Smooth muscle cell (in vitro differentiated cells): ENCODE results near the gene ZMAT1. TPM values are rescaled to one million over a fixed set of nuclear protein-coding genes. Genes with fewer than 3 reads are reported as not detected.

ENCODE experiments used
- DNase-seq: peaks from one replicate; lab custom pipeline; 2025; ENCODE audit not compliant: unreplicated experiment; lab: John Stamatoyannopoulos, UW
- H2AFZ ChIP-seq: fragments of 200-600 bp; sonication (generic); 2 replicates; pipeline ENCODE4 v1.6.0; 2016; ENCODE audit warnings: antibody characterized with exemption, low read depth, mild to moderate bottlenecking
- H3F3A ChIP-seq: fragments of 200-600 bp; sonication (generic); 2 replicates; pipeline ENCODE4 v1.6.0; 2017; ENCODE audit warnings: antibody characterized with exemption, low read depth
- H3K27ac ChIP-seq: fragments of 200-600 bp; sonication (generic); 2 replicates; pipeline ENCODE4 v1.5.1; 2016; ENCODE audit warnings: low read depth, mild to moderate bottlenecking
- H3K27me3 ChIP-seq: fragments of 200-600 bp; sonication (generic); 2 replicates; pipeline ENCODE4 v1.6.1; 2016; ENCODE audit warnings: low read depth, mild to moderate bottlenecking
- H3K36me3 ChIP-seq: fragments of 200-600 bp; sonication (generic); 2 replicates; pipeline ENCODE4 v1.5.1; 2016; ENCODE audit warnings: low read depth
- H3K4me1 ChIP-seq: fragments of 200-600 bp; sonication (generic); 2 replicates; pipeline ENCODE4 v1.5.1; 2016; ENCODE audit warnings: low read depth
- H3K4me2 ChIP-seq: fragments of 200-600 bp; sonication (generic); 2 replicates; pipeline ENCODE4 v1.6.0; 2016; ENCODE audit warnings: mild to moderate bottlenecking
- H3K4me3 ChIP-seq: fragments of 200-600 bp; sonication (generic); 2 replicates; pipeline ENCODE4 v1.5.1; 2016; ENCODE audit warnings: mild to moderate bottlenecking
- H3K79me2 ChIP-seq: fragments of 200-600 bp; sonication (generic); 2 replicates; pipeline ENCODE4 v1.6.0; 2016; ENCODE audit warnings: low read depth, mild to moderate bottlenecking
- H3K9ac ChIP-seq: fragments of 200-600 bp; sonication (generic); 2 replicates; pipeline ENCODE4 v1.6.0; 2016; ENCODE audit warnings: low read depth
- H3K9me3 ChIP-seq: fragments of 200-600 bp; sonication (generic); replicated peaks from 2 replicates; pipeline ENCODE4 v1.5.1; 2016; ENCODE audit warnings: low read depth
- H4K20me1 ChIP-seq: fragments of 200-600 bp; sonication (generic); 2 replicates; pipeline ENCODE4 v1.6.0; 2016; ENCODE audit warnings: low read depth
- WGBS: methylation state at CpG from one replicate; pipeline ENCODE4 v1.1.7; 2016; ENCODE audit warnings: low lambda C conversion rate; 5-methylcytosine and 5-hydroxymethylcytosine counted together
- polyA plus RNA-seq: library from polyadenylated mRNA; unstranded; fragments of >200 nt; fragmentation: Nextera tagmentation; extraction: Ambion mirVana; gene quantifications from 2 replicates; pipeline ENCODE4 v1.2.1, GENCODE V29; 2016
- small RNA-seq: library from RNA; depleted of rRNA; stranded (forward); fragments of <200 nt; gene quantifications from one replicate; pipeline ENCODE3, GENCODE V24; 2014
- total RNA-seq: library from RNA; depleted of rRNA; stranded (reverse); fragments of >200 nt; gene quantifications from 2 replicates; pipeline ENCODE4 v1.2.3, GENCODE V29; 2014
- TF ChIP-seq, protein P1 (sequence below): fragments of 200-600 bp; sonication (generic); IDR thresholded peaks from 2 replicates; pipeline ENCODE4 v1.5.1; 2017; ENCODE audit warnings: borderline replicate concordance, mild to moderate bottlenecking, antibody characterized with exemption; ENCODE audit not compliant: insufficient read depth, poor library complexity, severe bottlenecking

Gene ZMAT1
- total and polyA plus RNA-seq, 2 experiments from 2014 or later: 0.09 to 0.49 TPM

DNA sequence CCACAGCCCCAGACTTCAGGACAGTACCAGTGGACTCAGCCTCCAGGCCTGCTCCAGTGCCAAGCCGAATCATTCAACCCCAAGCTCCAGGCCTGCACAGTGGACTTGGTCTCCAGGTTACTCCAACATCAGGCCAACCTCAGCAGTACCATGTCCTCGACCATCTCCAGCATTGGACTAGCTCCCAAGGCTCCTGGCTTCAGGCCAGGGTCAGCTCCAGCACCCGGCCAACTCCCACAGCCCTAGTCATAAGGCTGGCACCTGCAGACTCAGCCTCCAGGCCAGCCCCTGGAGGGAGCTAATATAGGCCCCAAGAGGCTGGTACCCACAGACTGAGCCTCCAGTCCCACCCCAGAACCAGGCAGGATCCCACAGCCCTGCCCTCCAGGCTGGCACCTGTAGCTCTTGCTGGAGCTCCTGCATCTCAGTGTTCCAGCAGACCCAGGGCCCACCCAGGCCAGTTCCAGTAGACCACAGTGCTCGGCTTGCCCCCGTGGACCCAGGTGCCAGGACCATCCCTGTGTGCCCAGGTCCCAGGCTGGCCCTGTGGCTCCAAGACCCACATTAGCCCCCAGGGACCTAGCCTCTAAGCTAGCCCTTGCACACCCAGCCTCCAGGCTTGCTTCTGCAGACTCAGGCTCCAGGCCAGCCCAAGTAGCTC is 25.6 kb downstream of the ZMAT1 start:
- DNase-seq: no peak
- no peak overlapping the region for H3K4me3 ChIP-seq
- H3K27me3 ChIP-seq: no peaks in the 10 kb centered on the region
- no peak overlapping the region for H2AFZ ChIP-seq
- TF ChIP-seq, protein P1, sequence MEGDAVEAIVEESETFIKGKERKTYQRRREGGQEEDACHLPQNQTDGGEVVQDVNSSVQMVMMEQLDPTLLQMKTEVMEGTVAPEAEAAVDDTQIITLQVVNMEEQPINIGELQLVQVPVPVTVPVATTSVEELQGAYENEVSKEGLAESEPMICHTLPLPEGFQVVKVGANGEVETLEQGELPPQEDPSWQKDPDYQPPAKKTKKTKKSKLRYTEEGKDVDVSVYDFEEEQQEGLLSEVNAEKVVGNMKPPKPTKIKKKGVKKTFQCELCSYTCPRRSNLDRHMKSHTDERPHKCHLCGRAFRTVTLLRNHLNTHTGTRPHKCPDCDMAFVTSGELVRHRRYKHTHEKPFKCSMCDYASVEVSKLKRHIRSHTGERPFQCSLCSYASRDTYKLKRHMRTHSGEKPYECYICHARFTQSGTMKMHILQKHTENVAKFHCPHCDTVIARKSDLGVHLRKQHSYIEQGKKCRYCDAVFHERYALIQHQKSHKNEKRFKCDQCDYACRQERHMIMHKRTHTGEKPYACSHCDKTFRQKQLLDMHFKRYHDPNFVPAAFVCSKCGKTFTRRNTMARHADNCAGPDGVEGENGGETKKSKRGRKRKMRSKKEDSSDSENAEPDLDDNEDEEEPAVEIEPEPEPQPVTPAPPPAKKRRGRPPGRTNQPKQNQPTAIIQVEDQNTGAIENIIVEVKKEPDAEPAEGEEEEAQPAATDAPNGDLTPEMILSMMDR: no peak
- no peaks in the 10 kb centered on the region for H3F3A ChIP-seq
- no peaks in the 10 kb centered on the region for H3K79me2 ChIP-seq
- H3K9ac ChIP-seq: no peak overlapping the region
- WGBS: 66% methylated on average over 5 of the region's 5 CpGs
- no peaks in the 10 kb centered on the region for H3K4me1 ChIP-seq
- no peaks in the 10 kb centered on the region for H3K36me3 ChIP-seq
- peaks cover 4% of the 10 kb centered on the region for H3K9me3 ChIP-seq
- H3K4me2 ChIP-seq: no peak overlapping the region
- no peaks in the 10 kb centered on the region for H4K20me1 ChIP-seq
- no peak overlapping the region for H3K27ac ChIP-seq

DNA sequence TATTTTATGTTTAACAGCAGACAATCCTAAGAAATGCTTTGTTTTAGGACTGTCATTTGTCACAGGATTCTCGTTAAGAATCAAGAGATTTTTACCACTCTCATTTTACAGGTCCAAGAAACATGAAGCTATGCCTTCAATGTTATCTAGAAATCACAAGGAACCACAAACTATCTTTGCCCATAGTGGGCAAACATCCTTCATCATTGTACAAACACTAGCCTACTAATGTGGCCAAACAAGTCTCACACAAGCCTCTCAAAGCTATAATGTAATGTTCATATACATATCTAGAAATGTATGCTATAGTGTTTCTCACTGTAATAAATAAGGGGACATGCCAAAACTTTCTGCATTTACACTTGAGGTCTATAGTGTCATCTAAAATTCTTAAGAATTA is 26.8 kb downstream of the ZMAT1 start:
- Histone ChIP-seq H3K27me3 (no peaks in the 10 kb centered on the region), H3F3A (no peaks in the 10 kb centered on the region), H3K9ac (no peak overlapping the region), H3K27ac (no peak overlapping the region), H3K4me3 (no peak overlapping the region), H4K20me1 (no peaks in the 10 kb centered on the region), H3K79me2 (no peaks in the 10 kb centered on the region), H3K9me3 (no peaks in the 10 kb centered on the region), H3K4me1 (no peaks in the 10 kb centered on the region), H3K36me3 (no peaks in the 10 kb centered on the region), H3K4me2 (no peak overlapping the region), H2AFZ (no peak overlapping the region)
- TF ChIP-seq, protein P1: no peak
- 71% methylated on average over 1 of the region's 1 CpG for WGBS
- no peak for DNase-seq

Small RNAs within 50 kb of the gene (small RNA-seq; reads per million reads assigned to genes)
- gene RNU6-345P: not detected

Other genes starting within 250 kb of the ZMAT1 start
- gene TCEAL2, start 193.7 kb upstream of the ZMAT1 start, total RNA-seq: not detected in 2 replicates
- gene TCEAL2, start 193.7 kb upstream of the ZMAT1 start, polyA plus RNA-seq: not detected in 2 replicates
- gene TCEAL6, start 210.5 kb upstream of the ZMAT1 start, total RNA-seq: not detected in 2 replicates
- not detected in 2 replicates for gene TCEAL6, start 210.5 kb upstream of the ZMAT1 start, polyA plus RNA-seq
- 1.2 TPM in 1 of 2 replicates, not detected in the other for gene BEX5, start 223.9 kb upstream of the ZMAT1 start, total RNA-seq
- gene BEX5, start 223.9 kb upstream of the ZMAT1 start, polyA plus RNA-seq: 0.28 TPM in 1 of 2 replicates, not detected in the other